ENCODE data around the gene FOCAD.

DNA sequence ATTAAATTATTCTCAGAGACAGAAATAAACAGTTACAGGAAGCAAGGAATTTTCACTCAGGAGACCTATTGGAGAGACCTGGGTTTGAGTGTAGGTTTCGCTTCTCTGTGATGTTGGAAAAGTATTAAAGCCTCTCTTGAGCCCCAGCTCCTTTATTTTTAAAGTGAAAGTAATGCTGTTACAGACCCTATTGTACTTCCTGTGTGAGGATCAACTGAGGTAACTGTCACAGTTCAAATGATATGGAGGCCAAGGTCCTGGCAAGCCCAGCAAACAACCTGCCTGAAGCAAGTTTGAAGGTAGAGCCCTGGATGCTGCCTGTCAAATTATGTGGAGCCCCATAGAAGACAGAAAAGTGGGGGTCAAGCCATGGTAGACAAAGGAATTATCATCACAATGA, 355.2 kb downstream of the FOCAD start:
- TF ChIP-seq CTCF (conservative IDR thresholded peaks at IDR 0.05; ENCODE audit: low read length) (no peak), EZH2phosphoT487 (IDR thresholded peaks at IDR 0.05; ENCODE audit: borderline replicate concordance) (no peak)
